K562 (cell line): ENCODE measurements around the gene RAI1. TPM values are rescaled to one million over a fixed set of nuclear protein-coding genes. Genes with fewer than 3 reads are reported as not detected.

ENCODE experiments used
- ATAC-seq: fragments of 200-7000 bp; cut with Tn5 transposase; 3 replicates; pipeline ENCODE4 v1.9.1; 2020; ENCODE audit warnings: moderate library complexity
- BruUV-seq: library from RNA; stranded (reverse); fragments of 400-500 nt; replicated peaks from 2 replicates; lab custom pipeline; 2021; lab: Mats Ljungman, UMichigan
- CTCF ChIA-PET: fragments of 300-600 bp; formaldehyde crosslinking; extraction: SDS; loops from one replicate; lab custom pipeline; 2021; ENCODE audit warnings: low intra/inter-chr PET ratio; lab: Yijun Ruan, JAX
- POLR2A ChIA-PET: fragments of 300-600, 350-650 bp; sonication (Branson Sonifier 250); formaldehyde crosslinking; extraction: SDS; loops from one replicate; lab custom pipeline; 2021; ENCODE audit warnings: antibody characterized with exemption, inconsistent platforms; lab: Yijun Ruan, JAX
- DNase-seq, 4 experiments: peaks; one replicate each; pipeline versions ENCODE4 v3.0.0 to v3.0.0-alpha.2; 2011 to 2018; ENCODE audit warnings: low spot score in 3 of 4, mixed read lengths in 3 of 4; ENCODE audit errors: extremely low read depth in 1 of 4
- FAIRE-seq: peaks from 2 replicates; lab custom pipeline; 2011; peaks lifted over from hg19 to GRCh38; lab: Jason Lieb, UNC
- H2AFZ ChIP-seq: 2 replicates; pipeline ENCODE4 v1.6.0; 2011; ENCODE audit warnings: low read depth, low read length, control low read depth, inconsistent platforms
- H3K27ac ChIP-seq: fragments of 200-600 bp; 3 replicates; pipeline ENCODE4 v1.8.0; 2011; ENCODE audit warnings: low read depth, mild to moderate bottlenecking, control low read depth, inconsistent platforms, low read length, moderate library complexity, mixed read lengths; ENCODE audit errors: extremely low read depth
- H3K27me3 ChIP-seq, 2 experiments: fragments of 300-600 bp in 1 of 2; 2 replicates in 1 of 2; 3 replicates in 1 of 2; pipeline versions ENCODE4 v1.6.0 to v1.8.0; 2011; ENCODE audit warnings: inconsistent platforms in 2 of 2, low read length in 2 of 2, mild to moderate bottlenecking in 1 of 2, mixed read lengths in 1 of 2, moderate library complexity in 1 of 2; ENCODE audit not compliant: control insufficient read depth in 2 of 2, insufficient read depth in 2 of 2
- H3K36me3 ChIP-seq: fragments of 300-600 bp; 3 replicates; pipeline ENCODE4 v1.8.0; 2011; ENCODE audit warnings: mild to moderate bottlenecking, low read length, inconsistent platforms; ENCODE audit not compliant: control insufficient read depth, insufficient read depth
- H3K4me1 ChIP-seq, 2 experiments: fragments of 200-600 bp in 1 of 2; replicated peaks in 1 of 2; 2 replicates in 1 of 2; 3 replicates in 1 of 2; pipeline versions ENCODE4 v1.5.1 to v1.8.0; 2011; ENCODE audit warnings: inconsistent platforms in 2 of 2, low read length in 2 of 2, mild to moderate bottlenecking in 1 of 2, mixed read lengths in 1 of 2, moderate library complexity in 1 of 2; ENCODE audit not compliant: control insufficient read depth in 2 of 2, insufficient read depth in 2 of 2
- H3K4me2 ChIP-seq: 2 replicates; pipeline ENCODE4 v1.6.1; 2011; ENCODE audit warnings: low read length, control low read depth, inconsistent platforms, mixed read lengths; ENCODE audit not compliant: insufficient read depth
- H3K4me3 ChIP-seq: fragments of 200-600 bp; sonication (generic), shearing (Covaris generic); 2 replicates; pipeline ENCODE4 v1.5.1; 2016; ENCODE audit warnings: control low read depth, inconsistent platforms
- H3K79me2 ChIP-seq: fragments of 200-600 bp; 3 replicates; pipeline ENCODE4 v1.8.0; 2011; ENCODE audit warnings: low read length, inconsistent platforms; ENCODE audit not compliant: control insufficient read depth, insufficient read depth
- H3K9ac ChIP-seq, 2 experiments: 2 replicates each; pipeline versions ENCODE4 v1.6.0 to v1.6.1; 2011; ENCODE audit warnings: low read depth in 2 of 2, low read length in 2 of 2, control low read depth in 1 of 2, inconsistent platforms in 1 of 2, mild to moderate bottlenecking in 1 of 2, mixed read lengths in 1 of 2; ENCODE audit not compliant: insufficient read depth in 1 of 2
- H3K9me1 ChIP-seq: one replicate; pipeline ENCODE4 v1.6.0; 2011; ENCODE audit warnings: inconsistent platforms, mild to moderate bottlenecking, low read length, moderate library complexity; ENCODE audit not compliant: control insufficient read depth, insufficient read depth
- H3K9me3 ChIP-seq: replicated peaks from 2 replicates; pipeline ENCODE4 v1.5.1; 2011; ENCODE audit warnings: low read depth, low read length, inconsistent platforms; ENCODE audit not compliant: control insufficient read depth, insufficient read depth
- H4K20me1 ChIP-seq: replicated peaks from 2 replicates; pipeline ENCODE4 v1.6.1; 2011; ENCODE audit warnings: low read length, inconsistent platforms, mixed read lengths; ENCODE audit not compliant: control insufficient read depth, insufficient read depth
- NR2F6 ChIP-seq: fragments of 450-650 bp; formaldehyde crosslinking; IDR thresholded peaks from 2 replicates; pipeline ENCODE4 v1.4.0; 2020; ENCODE audit warnings: mild to moderate bottlenecking
- POLR2G ChIP-seq: fragments of 200-400 bp; formaldehyde crosslinking; IDR thresholded peaks from 2 replicates; pipeline ENCODE4 v1.6.1; 2017; ENCODE audit warnings: low read depth, mild to moderate bottlenecking, antibody characterized with exemption, low read length, moderate library complexity
- POU5F1 ChIP-seq: fragments of 150-350 bp; IDR thresholded peaks from 2 replicates; pipeline ENCODE4 v1.6.1; 2014; ENCODE audit warnings: borderline replicate concordance, low read length, low read depth, mild to moderate bottlenecking; ENCODE audit not compliant: partially characterized antibody
- SAP30 ChIP-seq: fragments of 200-600 bp; sonication (generic); IDR thresholded peaks from 2 replicates; pipeline ENCODE4 v1.6.1; 2012; ENCODE audit warnings: borderline replicate concordance, low read depth, mild to moderate bottlenecking, moderate library complexity, low read length, control low read depth, inconsistent platforms; ENCODE audit not compliant: insufficient read depth, poor library complexity, severe bottlenecking
- SNIP1 ChIP-seq: fragments of 450-650 bp; IDR thresholded peaks from 2 replicates; pipeline ENCODE4 v1.7.1; 2017; ENCODE audit warnings: low read depth, mild to moderate bottlenecking
- TAF15 ChIP-seq: fragments of 200-400 bp; formaldehyde crosslinking; IDR thresholded peaks from 2 replicates; pipeline ENCODE4 v1.6.1; 2017; ENCODE audit warnings: mild to moderate bottlenecking, low read depth, low read length, moderate library complexity
- ZFX ChIP-seq: sonication (generic); formaldehyde crosslinking; IDR thresholded peaks from 2 replicates; pipeline ENCODE4 v1.8.0; 2022; ENCODE audit warnings: mild to moderate bottlenecking, missing genetic modification reagents, moderate library complexity
- ZNF143 ChIP-seq: sonication (generic); formaldehyde crosslinking; IDR thresholded peaks from 2 replicates; pipeline ENCODE4 v1.9.0; 2022; ENCODE audit warnings: mild to moderate bottlenecking, missing genetic modification reagents
- ZNF316 ChIP-seq: fragments of 450-650 bp; IDR thresholded peaks from 2 replicates; pipeline ENCODE4 v1.6.1; 2016
- WGBS: fragments of 100-300 bp; shearing (Covaris generic); methylation state at CpG from one replicate; pipeline ENCODE4 v1.1.6; 2016; ENCODE audit warnings: low coverage, mixed read lengths; ENCODE audit not compliant: insufficient coverage; ENCODE audit errors: missing lambda C conversion rate; 5-methylcytosine and 5-hydroxymethylcytosine counted together
- in situ Hi-C: fragments of 300-500 bp; cut with MboI; formaldehyde crosslinking; loops from 4 replicates; pipeline ENCODE4 v1.15.0; 2018; ENCODE audit warnings: inconsistent platforms, mixed read lengths
- intact Hi-C: fragments of 100-400 bp; cut with micrococcal nuclease; formaldehyde crosslinking; loops from 2 replicates; pipeline ENCODE4 v1.14.2; 2022
- polyA plus RNA-seq, 8 experiments: library from polyadenylated mRNA; depleted of rRNA in 4 of 8; stranded (reverse) in 5 of 8; unstranded in 3 of 8; fragments of >200 nt; fragmentation: Nextera tagmentation in 2 of 8; fragmentation: Illumina TruSeq in 1 of 8; extraction: Ambion mirVana in 2 of 8; extraction: Trizol in 1 of 8; gene quantifications; 2 replicates each; pipeline versions ENCODE4 v1.2.1 to v1.2.3, GENCODE V29; 2011 to 2014; ENCODE audit warnings: inconsistent platforms in 1 of 8, missing spikeins in 1 of 8
- total RNA-seq, 7 experiments: library from RNA; depleted of rRNA in 6 of 7; stranded (reverse); fragments of >200 nt in 6 of 7; fragmentation: Illumina TruSeq in 2 of 7; extraction: Trizol in 2 of 7; gene quantifications; 2 replicates each; pipeline versions ENCODE4 v1.2.1 to v1.2.3, GENCODE V29; 2011 to 2021; ENCODE audit warnings: low replicate concordance in 1 of 7
- TF ChIP-seq, protein P1 (sequence below), 2 experiments: fragments of 150-350 bp in 1 of 2; IDR thresholded peaks; 2 replicates each; pipeline ENCODE4 v1.6.1; 2012 to 2016; ENCODE audit warnings: low read depth in 2 of 2, low read length in 2 of 2, mild to moderate bottlenecking in 1 of 2, moderate library complexity in 1 of 2
- TF ChIP-seq, protein P2 (sequence below): fragments of 150-350 bp; conservative IDR thresholded peaks from 2 replicates; pipeline ENCODE4 v1.6.1; 2014; ENCODE audit warnings: low read length
- TF ChIP-seq, protein P3 (sequence below): fragments of 250-450 bp; sonication (Bioruptor Pico); IDR thresholded peaks from 2 replicates; pipeline ENCODE4 v1.8.0; 2022; ENCODE audit warnings: inconsistent platforms, mild to moderate bottlenecking, moderate library complexity, borderline replicate concordance

RAI1 gene
- total and polyA plus RNA-seq, 9 of the 15 experiments (the other 6 are each of a cell fraction or from before 2014, with no cell fraction given) = 0.68 to 19.9 (median 5.5) TPM

DNA sequence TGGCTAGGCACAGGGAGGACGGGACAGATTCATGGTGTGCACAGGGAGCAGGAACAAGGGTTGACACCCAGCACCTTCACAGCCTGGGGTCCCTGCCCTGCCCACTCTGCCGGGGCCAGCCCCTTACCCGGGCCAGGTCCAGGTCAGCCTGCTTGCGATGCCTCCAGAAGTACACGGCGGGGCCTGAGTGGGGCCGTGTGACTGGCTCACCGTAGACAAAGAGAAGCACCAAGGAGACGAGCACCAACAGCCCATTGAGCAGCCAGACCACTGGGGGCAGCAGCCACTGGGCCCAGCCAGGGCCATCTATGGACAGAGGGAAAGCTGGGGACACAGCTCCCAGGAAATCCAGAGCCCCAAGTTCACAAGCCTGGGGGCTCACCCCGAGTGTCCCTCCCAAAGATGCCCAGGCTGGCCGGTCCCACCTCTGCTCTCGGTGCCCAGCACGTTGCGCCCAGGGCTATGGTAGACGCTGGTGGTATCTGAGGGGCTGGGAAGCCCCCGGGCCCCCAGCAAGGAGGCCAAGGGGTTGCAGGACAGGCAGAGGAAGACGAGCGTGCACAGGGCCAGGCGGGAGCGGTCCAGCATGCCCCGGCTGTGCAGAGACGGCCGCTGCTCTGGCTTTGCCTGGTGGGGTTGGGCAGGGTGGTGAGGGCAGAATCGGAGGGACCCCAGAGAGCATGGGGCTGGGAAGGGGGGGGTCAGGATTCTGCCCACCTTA is 135.7 kb downstream of the RAI1 start:
- peaks cover 41 to 97% of the 10 kb centered on the region in 2 experiments for H3K4me1 ChIP-seq
- POLR2A ChIA-PET = interaction anchor here (0.6 to 1.9 kb wide), 5 partner anchors 9 to 19 kb away, joined by 3 to 7 read pairs (median 4); no protein-coding TSS in a partner anchor
- H3K36me3 ChIP-seq = peaks cover 97% of the 10 kb centered on the region; the same call in 2 of the 3 replicates
- WGBS = 90% methylated on average over 15 of the region's 24 CpGs
- ATAC-seq (no peak), FAIRE-seq (no peak), DNase-seq (no peak)
- peaks cover 43% of the 10 kb centered on the region for H4K20me1 ChIP-seq
- in situ Hi-C loops (loop anchor here (5.0 kb wide), 1 partner anchor 40 kb away; no protein-coding TSS in a partner anchor), intact Hi-C loops (no loop called here)
- peaks cover 49% of the 10 kb centered on the region for H3K79me2 ChIP-seq
- H3K4me3 ChIP-seq = no peak overlapping the region
- no peaks in the 10 kb centered on the region for H3K9me3 ChIP-seq
- no peak overlapping the region for H2AFZ ChIP-seq
- H3K9ac ChIP-seq = peak overlapping the region in 1 of 2 experiments; percentile 52; a peak in 1 of 4 replicates
- CTCF ChIA-PET = no interaction called here
- H3K4me2 ChIP-seq = no peak overlapping the region
- H3K27me3 ChIP-seq = no peaks in the 10 kb centered on the region
- no TSS peak for BruUV-seq
- H3K27ac ChIP-seq = no peak overlapping the region
- peaks cover 4% of the 10 kb centered on the region for H3K9me1 ChIP-seq
- TF ChIP-seq ZNF143 (CRISPR knock-in tag) = no peak
- 0 out of 2 replicates have a peak, but pooled peaks have one; percentile 16 for TF ChIP-seq ZFX
- no peak for TF ChIP-seq NR2F6 (CRISPR knock-in tag)
- TF ChIP-seq, protein P1, sequence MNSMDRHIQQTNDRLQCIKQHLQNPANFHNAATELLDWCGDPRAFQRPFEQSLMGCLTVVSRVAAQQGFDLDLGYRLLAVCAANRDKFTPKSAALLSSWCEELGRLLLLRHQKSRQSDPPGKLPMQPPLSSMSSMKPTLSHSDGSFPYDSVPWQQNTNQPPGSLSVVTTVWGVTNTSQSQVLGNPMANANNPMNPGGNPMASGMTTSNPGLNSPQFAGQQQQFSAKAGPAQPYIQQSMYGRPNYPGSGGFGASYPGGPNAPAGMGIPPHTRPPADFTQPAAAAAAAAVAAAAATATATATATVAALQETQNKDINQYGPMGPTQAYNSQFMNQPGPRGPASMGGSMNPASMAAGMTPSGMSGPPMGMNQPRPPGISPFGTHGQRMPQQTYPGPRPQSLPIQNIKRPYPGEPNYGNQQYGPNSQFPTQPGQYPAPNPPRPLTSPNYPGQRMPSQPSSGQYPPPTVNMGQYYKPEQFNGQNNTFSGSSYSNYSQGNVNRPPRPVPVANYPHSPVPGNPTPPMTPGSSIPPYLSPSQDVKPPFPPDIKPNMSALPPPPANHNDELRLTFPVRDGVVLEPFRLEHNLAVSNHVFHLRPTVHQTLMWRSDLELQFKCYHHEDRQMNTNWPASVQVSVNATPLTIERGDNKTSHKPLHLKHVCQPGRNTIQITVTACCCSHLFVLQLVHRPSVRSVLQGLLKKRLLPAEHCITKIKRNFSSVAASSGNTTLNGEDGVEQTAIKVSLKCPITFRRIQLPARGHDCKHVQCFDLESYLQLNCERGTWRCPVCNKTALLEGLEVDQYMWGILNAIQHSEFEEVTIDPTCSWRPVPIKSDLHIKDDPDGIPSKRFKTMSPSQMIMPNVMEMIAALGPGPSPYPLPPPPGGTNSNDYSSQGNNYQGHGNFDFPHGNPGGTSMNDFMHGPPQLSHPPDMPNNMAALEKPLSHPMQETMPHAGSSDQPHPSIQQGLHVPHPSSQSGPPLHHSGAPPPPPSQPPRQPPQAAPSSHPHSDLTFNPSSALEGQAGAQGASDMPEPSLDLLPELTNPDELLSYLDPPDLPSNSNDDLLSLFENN (IDR thresholded peaks at IDR 0.05; ENCODE audit: low read depth in 2 of 2, low read length in 2 of 2) = no peak
- TF ChIP-seq ZNF316 = no peak
- TF ChIP-seq POLR2G = peak; percentile 68
- no peak for TF ChIP-seq POU5F1
- no peak for TF ChIP-seq SNIP1
- TF ChIP-seq, protein P2, sequence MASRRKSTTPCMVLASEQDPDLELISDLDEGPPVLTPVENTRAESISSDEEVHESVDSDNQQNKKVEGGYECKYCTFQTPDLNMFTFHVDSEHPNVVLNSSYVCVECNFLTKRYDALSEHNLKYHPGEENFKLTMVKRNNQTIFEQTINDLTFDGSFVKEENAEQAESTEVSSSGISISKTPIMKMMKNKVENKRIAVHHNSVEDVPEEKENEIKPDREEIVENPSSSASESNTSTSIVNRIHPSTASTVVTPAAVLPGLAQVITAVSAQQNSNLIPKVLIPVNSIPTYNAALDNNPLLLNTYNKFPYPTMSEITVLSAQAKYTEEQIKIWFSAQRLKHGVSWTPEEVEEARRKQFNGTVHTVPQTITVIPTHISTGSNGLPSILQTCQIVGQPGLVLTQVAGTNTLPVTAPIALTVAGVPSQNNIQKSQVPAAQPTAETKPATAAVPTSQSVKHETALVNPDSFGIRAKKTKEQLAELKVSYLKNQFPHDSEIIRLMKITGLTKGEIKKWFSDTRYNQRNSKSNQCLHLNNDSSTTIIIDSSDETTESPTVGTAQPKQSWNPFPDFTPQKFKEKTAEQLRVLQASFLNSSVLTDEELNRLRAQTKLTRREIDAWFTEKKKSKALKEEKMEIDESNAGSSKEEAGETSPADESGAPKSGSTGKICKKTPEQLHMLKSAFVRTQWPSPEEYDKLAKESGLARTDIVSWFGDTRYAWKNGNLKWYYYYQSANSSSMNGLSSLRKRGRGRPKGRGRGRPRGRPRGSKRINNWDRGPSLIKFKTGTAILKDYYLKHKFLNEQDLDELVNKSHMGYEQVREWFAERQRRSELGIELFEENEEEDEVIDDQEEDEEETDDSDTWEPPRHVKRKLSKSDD = no peak
- no peak for TF ChIP-seq SAP30
- no peak for TF ChIP-seq TAF15
- TF ChIP-seq, protein P3, sequence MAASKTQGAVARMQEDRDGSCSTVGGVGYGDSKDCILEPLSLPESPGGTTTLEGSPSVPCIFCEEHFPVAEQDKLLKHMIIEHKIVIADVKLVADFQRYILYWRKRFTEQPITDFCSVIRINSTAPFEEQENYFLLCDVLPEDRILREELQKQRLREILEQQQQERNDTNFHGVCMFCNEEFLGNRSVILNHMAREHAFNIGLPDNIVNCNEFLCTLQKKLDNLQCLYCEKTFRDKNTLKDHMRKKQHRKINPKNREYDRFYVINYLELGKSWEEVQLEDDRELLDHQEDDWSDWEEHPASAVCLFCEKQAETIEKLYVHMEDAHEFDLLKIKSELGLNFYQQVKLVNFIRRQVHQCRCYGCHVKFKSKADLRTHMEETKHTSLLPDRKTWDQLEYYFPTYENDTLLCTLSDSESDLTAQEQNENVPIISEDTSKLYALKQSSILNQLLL = no peak
